Measurements from ENCODE around the gene MAMSTR. TPM values are rescaled to one million over a fixed set of nuclear protein-coding genes. Genes with fewer than 3 reads are reported as not detected.
A peak's percentile ranks its signal among the peaks of the same experiment; 100 is the strongest.

Gene MAMSTR
- total and polyA plus RNA-seq, 11 donors = 0.65 to 5.5 (median 2.0) TPM

- no peak for TF ChIP-seq POLR2A (IDR thresholded peaks at IDR 0.05)
- TF ChIP-seq CTCF (IDR thresholded peaks at IDR 0.05) = no peak
- Histone ChIP-seq H3K36me3 (peaks cover 0 to 5% (median 0%) of the 10 kb centered on the region in 9 donors), H3K4me3 (peak overlapping the region; percentile 22 to 70 (median 60)), H3K27me3 (peaks cover 0 to 28% (median 6%) of the 10 kb centered on the region in 9 donors), H3K9me3 (no peaks in the 10 kb centered on the region), H3K4me1 (peaks cover 0 to 29% (median 21%) of the 10 kb centered on the region in 12 donors), H3K27ac (peak overlapping the region; percentile 35 to 93 (median 84))
- intact Hi-C loops (cut with DNase I) = no loop called here
- no peak for DNase-seq
- peak in 1 of 4 donors; percentile 33 for ATAC-seq
- 21 to 29% (median 25%) methylated on average over 20 of the region's 20 CpGs for WGBS, 4 donors
Measured at GRCh38 chr19:48751845-48752495, 32.4 kb upstream of the MAMSTR start.

- intact Hi-C loops (cut with DNase I) = no loop called here
- peaks cover 0 to 5% (median 0%) of the 10 kb centered on the region in 9 donors for H3K36me3 ChIP-seq
- H3K27ac ChIP-seq = peak overlapping the region in 9 of 12 donors; percentile 52 to 93 (median 85)
- ATAC-seq = no peak
- no peak for DNase-seq
- WGBS, 4 donors = 73 to 86% (median 81%) methylated on average over 29 of the region's 29 CpGs
- H3K4me1 ChIP-seq = peaks cover 0 to 36% (median 23%) of the 10 kb centered on the region in 12 donors
- peak overlapping the region in 10 of 12 donors; percentile 33 to 70 (median 61) for H3K4me3 ChIP-seq
- H3K27me3 ChIP-seq = peaks cover 0 to 28% (median 6%) of the 10 kb centered on the region in 9 donors
- H3K9me3 ChIP-seq = no peaks in the 10 kb centered on the region
- no peak for TF ChIP-seq CTCF (IDR thresholded peaks at IDR 0.05)
- TF ChIP-seq POLR2A (IDR thresholded peaks at IDR 0.05) = no peak
Measured at GRCh38 chr19:48750771-48751504, 31.4 kb upstream of the MAMSTR start.

GRCh38 chr19:48750351-48750750 is 30.8 kb upstream of the MAMSTR start:
- WGBS, 4 donors = 91 to 98% (median 96%) methylated on average over 26 to 31 of the region's 31 CpGs
- H3K27me3 ChIP-seq = peaks cover 0 to 33% (median 6%) of the 10 kb centered on the region in 9 donors
- no peak overlapping the region for H3K27ac ChIP-seq
- ATAC-seq = no peak
- H3K9me3 ChIP-seq = no peaks in the 10 kb centered on the region
- intact Hi-C loops (cut with DNase I) = no loop called here
- peaks cover 0 to 36% (median 23%) of the 10 kb centered on the region in 12 donors for H3K4me1 ChIP-seq
- DNase-seq = no peak
- TF ChIP-seq POLR2A (IDR thresholded peaks at IDR 0.05) (no peak), CTCF (IDR thresholded peaks at IDR 0.05) (no peak)
- H3K36me3 ChIP-seq = peaks cover 0 to 5% (median 0%) of the 10 kb centered on the region in 9 donors
- peak overlapping the region in 4 of 12 donors; percentile 60 to 70 (median 62) for H3K4me3 ChIP-seq

GRCh38 chr19:48749571-48750198 is 30.2 kb upstream of the MAMSTR start:
- H3K36me3 ChIP-seq = peaks cover 0 to 5% (median 0%) of the 10 kb centered on the region in 9 donors
- H3K27me3 ChIP-seq = peaks cover 0 to 33% (median 6%) of the 10 kb centered on the region in 9 donors
- no peak for DNase-seq
- H3K27ac ChIP-seq = no peak overlapping the region
- H3K4me1 ChIP-seq = peaks cover 0 to 36% (median 23%) of the 10 kb centered on the region in 12 donors
- ATAC-seq = no peak
- TF ChIP-seq POLR2A (IDR thresholded peaks at IDR 0.05) = no peak
- intact Hi-C loops (cut with DNase I) = no loop called here
- no peak overlapping the region for H3K4me3 ChIP-seq
- 72 to 74% (median 73%) methylated on average over 4 of the region's 4 CpGs for WGBS, 4 donors
- no peaks in the 10 kb centered on the region for H3K9me3 ChIP-seq

All from heart left ventricle (tissue), 16 donors.